VCaP (cell line): ENCODE results near the gene NKAIN1.

Experiments
- H3K27ac ChIP-seq: fragments of 450-650 bp; 2 replicates; pipeline ENCODE4 v1.5.1; 2017
- CTCF ChIP-seq: fragments of 450-650 bp; conservative IDR thresholded peaks from 2 replicates; pipeline ENCODE4 v1.5.1; 2017; ENCODE audit warnings: mild to moderate bottlenecking, moderate library complexity

Gene NKAIN1

GRCh38 chr1:31207569-31207968 is 32.1 kb downstream of the NKAIN1 start:
- no peak for TF ChIP-seq CTCF
- H3K27ac ChIP-seq, result no peak overlapping the region

GRCh38 chr1:31207046-31207445 is 32.6 kb downstream of the NKAIN1 start:
- no peak overlapping the region for H3K27ac ChIP-seq
- TF ChIP-seq CTCF, result no peak

- no peak for TF ChIP-seq CTCF
- H3K27ac ChIP-seq, result no peak overlapping the region
Measured at GRCh38 chr1:31203215-31203614, 36.5 kb downstream of the NKAIN1 start.

- no peak for TF ChIP-seq CTCF
- H3K27ac ChIP-seq, result no peak overlapping the region
Measured at GRCh38 chr1:31201931-31202360, 37.7 kb downstream of the NKAIN1 start.

- TF ChIP-seq CTCF, result no peak
- no peak overlapping the region for H3K27ac ChIP-seq
Measured at GRCh38 chr1:31199949-31200348, 39.7 kb downstream of the NKAIN1 start.

GRCh38 chr1:31199236-31199790 is 40.4 kb downstream of the NKAIN1 start:
- H3K27ac ChIP-seq, result no peak overlapping the region
- TF ChIP-seq CTCF, result no peak

GRCh38 chr1:31198600-31198999 is 41.1 kb downstream of the NKAIN1 start:
- H3K27ac ChIP-seq, result no peak overlapping the region
- no peak for TF ChIP-seq CTCF
